OCI-LY7 (cell line): ENCODE results near the gene MRFAP1. TPM values are rescaled to one million over a fixed set of nuclear protein-coding genes. Genes with fewer than 3 reads are reported as not detected.

Experiments
- BruUV-seq: library from RNA; stranded (reverse); fragments of 400-500 nt; replicated peaks from 2 replicates; lab custom pipeline; 2021; lab: Mats Ljungman, UMichigan
- CTCF ChIA-PET: fragments of 300-600 bp; sonication (Branson Sonifier 250); formaldehyde crosslinking; loops from one replicate; lab custom pipeline; 2022; ENCODE audit warnings: antibody characterized with exemption; ENCODE audit not compliant: unreplicated experiment; lab: Charles Lee
- POLR2A ChIA-PET: fragments of 300-600 bp; sonication (Branson Sonifier 250); formaldehyde crosslinking; loops from one replicate; lab custom pipeline; 2022; ENCODE audit warnings: antibody characterized with exemption; lab: Charles Lee
- DNase-seq: peaks from one replicate; pipeline ENCODE4 v3.0.0-alpha.2; 2015; ENCODE audit warnings: low spot score
- H2AFZ ChIP-seq: fragments of 200-600 bp; sonication (generic), shearing (Covaris generic); 2 replicates; pipeline ENCODE4 v1.6.1; 2014; ENCODE audit warnings: mild to moderate bottlenecking, antibody characterized with exemption, low read length, moderate library complexity
- H3K27ac ChIP-seq: fragments of 200-600 bp; sonication (generic); 2 replicates; pipeline ENCODE4 v1.5.1; 2014; ENCODE audit warnings: mixed run types, low read depth, mild to moderate bottlenecking, moderate library complexity, low read length, inconsistent platforms; ENCODE audit not compliant: poor library complexity, severe bottlenecking
- H3K36me3 ChIP-seq: fragments of 200-600 bp; sonication (generic); 2 replicates; pipeline ENCODE4 v1.6.1; 2014; ENCODE audit warnings: mild to moderate bottlenecking, antibody characterized with exemption, low read length, moderate library complexity, mixed read lengths; ENCODE audit not compliant: insufficient read depth
- H3K4me1 ChIP-seq: fragments of 200-600 bp; sonication (generic); 2 replicates; pipeline ENCODE4 v1.5.1; 2014; ENCODE audit warnings: mild to moderate bottlenecking, low read length; ENCODE audit not compliant: insufficient read depth, poor library complexity, severe bottlenecking
- H3K4me2 ChIP-seq: fragments of 200-600 bp; sonication (generic); 2 replicates; pipeline ENCODE4 v1.6.1; 2014; ENCODE audit warnings: mild to moderate bottlenecking, low read length
- H3K4me3 ChIP-seq: fragments of 200-600 bp; sonication (generic); 2 replicates; pipeline ENCODE4 v1.5.1; 2014; ENCODE audit warnings: mild to moderate bottlenecking, low read depth, low read length; ENCODE audit not compliant: poor library complexity, severe bottlenecking
- H3K79me2 ChIP-seq: fragments of 200-600 bp; sonication (generic); 2 replicates; pipeline ENCODE4 v1.6.1; 2016; ENCODE audit warnings: low read depth, mild to moderate bottlenecking, low read length, moderate library complexity, mixed read lengths; ENCODE audit not compliant: insufficient read depth
- H3K9me2 ChIP-seq: fragments of 200-600 bp; sonication (generic); 2 replicates; pipeline ENCODE4 v1.6.1; 2016; ENCODE audit warnings: mild to moderate bottlenecking, low read length, mixed read lengths; ENCODE audit not compliant: insufficient read depth
- H3K9me3 ChIP-seq: fragments of 200-600 bp; sonication (generic); 2 replicates; pipeline ENCODE4 v1.6.1; 2014; ENCODE audit warnings: mild to moderate bottlenecking, mixed run types, low read length, mixed read lengths
- H4K20me1 ChIP-seq: fragments of 200-600 bp; sonication (generic); 2 replicates; pipeline ENCODE4 v1.6.1; 2014; ENCODE audit warnings: mild to moderate bottlenecking, antibody characterized with exemption, low read length, moderate library complexity, mixed read lengths; ENCODE audit not compliant: insufficient read depth
- EZH2phosphoT487 ChIP-seq: fragments of 200-600 bp; sonication (generic); IDR thresholded peaks from 2 replicates; pipeline ENCODE4 v1.6.1; 2018; ENCODE audit warnings: low read depth, borderline replicate concordance, mild to moderate bottlenecking, mixed run types, antibody characterized with exemption, low read length, moderate library complexity, mixed read lengths
- intact Hi-C: fragments of 100-400 bp; cut with micrococcal nuclease; formaldehyde crosslinking; loops from one replicate; pipeline ENCODE4 v1.10.0; 2022; ENCODE audit not compliant: unreplicated experiment
- total RNA-seq, 2 experiments: library from RNA; depleted of rRNA in 1 of 2; stranded (reverse); fragments of >200 nt in 1 of 2; shearing (Covaris generic) in 1 of 2; gene quantifications; 2 replicates each; pipeline ENCODE4 v1.2.3, GENCODE V29; 2014 to 2022
- TF ChIP-seq, protein P1 (sequence below): fragments of 200-600 bp; sonication (generic); conservative IDR thresholded peaks from 2 replicates; pipeline ENCODE4 v1.5.1; 2014; ENCODE audit warnings: mild to moderate bottlenecking, antibody characterized with exemption, low read length, moderate library complexity, mixed read lengths

MRFAP1 gene
- total RNA-seq, 2 experiments from 2014 or later = 90.8 to 224 TPM

DNA sequence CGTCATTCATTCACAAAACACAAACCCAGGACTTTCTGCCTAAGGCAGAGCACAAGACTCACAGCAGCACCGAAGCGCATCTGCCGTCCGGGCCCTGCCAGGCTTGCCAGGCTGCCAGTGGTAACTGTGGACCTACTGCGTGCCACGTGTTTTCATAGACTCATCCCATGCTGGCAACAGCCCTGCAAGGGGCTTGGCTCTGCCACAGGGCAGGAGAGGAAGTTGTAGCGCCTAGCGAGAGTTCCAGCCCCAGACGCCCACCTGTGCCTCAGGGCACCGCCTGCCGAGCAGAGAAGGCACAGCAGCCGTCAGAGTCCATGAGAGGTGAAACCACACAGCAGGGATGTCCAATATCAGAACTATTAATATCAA, 18.9 kb upstream of the MRFAP1 start:
- no peaks in the 10 kb centered on the region for H3K79me2 ChIP-seq
- no TSS peak for BruUV-seq
- POLR2A ChIA-PET = no interaction called here

DNA sequence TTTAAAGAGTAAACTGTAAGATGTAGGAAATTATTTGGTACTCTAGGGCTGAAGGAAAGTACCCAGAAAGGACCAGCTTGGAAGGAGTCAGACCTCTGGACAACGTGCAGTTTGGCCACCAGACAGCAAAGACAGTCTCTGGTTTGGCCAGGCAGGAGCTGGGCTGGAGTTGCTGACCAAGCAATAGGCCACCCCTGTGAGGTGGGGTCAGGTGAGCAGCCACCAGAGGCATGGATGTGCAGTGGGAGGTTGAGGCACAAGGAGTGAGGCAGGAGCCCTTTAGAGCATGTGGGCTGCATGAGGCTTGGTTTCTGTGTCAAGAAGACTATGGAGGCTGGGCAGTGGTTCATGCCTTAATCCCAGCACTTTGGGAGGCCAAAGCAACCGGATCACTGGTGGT, 17.7 kb upstream of the MRFAP1 start:
- TF ChIP-seq EZH2phosphoT487 = no peak
- TF ChIP-seq, protein P1, sequence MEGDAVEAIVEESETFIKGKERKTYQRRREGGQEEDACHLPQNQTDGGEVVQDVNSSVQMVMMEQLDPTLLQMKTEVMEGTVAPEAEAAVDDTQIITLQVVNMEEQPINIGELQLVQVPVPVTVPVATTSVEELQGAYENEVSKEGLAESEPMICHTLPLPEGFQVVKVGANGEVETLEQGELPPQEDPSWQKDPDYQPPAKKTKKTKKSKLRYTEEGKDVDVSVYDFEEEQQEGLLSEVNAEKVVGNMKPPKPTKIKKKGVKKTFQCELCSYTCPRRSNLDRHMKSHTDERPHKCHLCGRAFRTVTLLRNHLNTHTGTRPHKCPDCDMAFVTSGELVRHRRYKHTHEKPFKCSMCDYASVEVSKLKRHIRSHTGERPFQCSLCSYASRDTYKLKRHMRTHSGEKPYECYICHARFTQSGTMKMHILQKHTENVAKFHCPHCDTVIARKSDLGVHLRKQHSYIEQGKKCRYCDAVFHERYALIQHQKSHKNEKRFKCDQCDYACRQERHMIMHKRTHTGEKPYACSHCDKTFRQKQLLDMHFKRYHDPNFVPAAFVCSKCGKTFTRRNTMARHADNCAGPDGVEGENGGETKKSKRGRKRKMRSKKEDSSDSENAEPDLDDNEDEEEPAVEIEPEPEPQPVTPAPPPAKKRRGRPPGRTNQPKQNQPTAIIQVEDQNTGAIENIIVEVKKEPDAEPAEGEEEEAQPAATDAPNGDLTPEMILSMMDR = no peak
- Histone ChIP-seq H3K4me3 (no peak overlapping the region), H3K9me3 (no peaks in the 10 kb centered on the region), H3K27ac (no peak overlapping the region), H3K4me2 (no peak overlapping the region), H2AFZ (no peak overlapping the region), H3K79me2 (no peaks in the 10 kb centered on the region), H3K4me1 (no peaks in the 10 kb centered on the region), H4K20me1 (no peaks in the 10 kb centered on the region), H3K9me2 (no peaks in the 10 kb centered on the region), H3K36me3 (no peaks in the 10 kb centered on the region)
- intact Hi-C loops = no loop called here
- POLR2A ChIA-PET = interaction anchor here (0.7 kb wide), 1 partner anchor 369 kb away, joined by 3 read pairs; no protein-coding TSS in a partner anchor
- BruUV-seq = no TSS peak
- CTCF ChIA-PET = no interaction called here
- DNase-seq = no peak

More for the DNA sequence above, 18.9 kb upstream of the MRFAP1 start:
- Histone ChIP-seq H3K36me3 (peaks cover 7% of the 10 kb centered on the region), H3K4me3 (no peak overlapping the region), H3K9me2 (no peaks in the 10 kb centered on the region), H3K27ac (no peak overlapping the region), H3K4me1 (no peaks in the 10 kb centered on the region), H2AFZ (no peak overlapping the region), H3K4me2 (no peak overlapping the region), H3K9me3 (no peaks in the 10 kb centered on the region), H4K20me1 (no peaks in the 10 kb centered on the region)
- TF ChIP-seq EZH2phosphoT487 = no peak
- TF ChIP-seq, protein P1 = 0 out of 2 replicates have a peak, but pooled peaks have one; percentile 16
- CTCF ChIA-PET = no interaction called here
- DNase-seq = no peak
- intact Hi-C loops = no loop called here

DNA sequence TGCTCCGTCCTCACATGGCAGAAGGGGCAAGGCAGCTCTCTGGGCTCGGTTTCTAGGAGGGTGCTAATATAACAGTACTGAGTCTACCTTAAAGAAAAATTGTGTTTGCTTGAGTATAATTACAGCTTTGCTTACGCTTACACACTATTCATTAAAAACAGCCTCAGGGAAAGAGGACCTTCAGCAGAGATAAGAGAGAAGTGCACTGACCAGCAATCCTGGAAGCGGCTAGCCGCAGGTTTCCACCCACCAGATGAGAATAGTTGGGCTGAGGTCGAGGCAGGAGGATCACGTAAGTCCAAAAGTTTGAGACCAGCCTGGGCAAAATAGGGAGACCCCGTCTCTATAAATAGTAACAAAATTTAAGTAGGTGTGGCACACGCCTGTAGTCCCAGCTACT, 15.2 kb upstream of the MRFAP1 start:
- ChIA-PET POLR2A (interaction anchor here (0.8 kb wide), 1 partner anchor 15 kb away, joined by 5 read pairs; no protein-coding TSS in a partner anchor), CTCF (no interaction called here)
- no peak for DNase-seq
- Histone ChIP-seq H3K79me2 (no peaks in the 10 kb centered on the region), H3K9me2 (no peaks in the 10 kb centered on the region), H3K4me1 (no peaks in the 10 kb centered on the region), H4K20me1 (no peaks in the 10 kb centered on the region), H3K4me2 (no peak overlapping the region), H2AFZ (no peak overlapping the region), H3K36me3 (no peaks in the 10 kb centered on the region), H3K27ac (no peak overlapping the region), H3K9me3 (no peaks in the 10 kb centered on the region), H3K4me3 (no peak overlapping the region)
- no TSS peak for BruUV-seq
- TF ChIP-seq, protein P1 = no peak
- no peak for TF ChIP-seq EZH2phosphoT487
- intact Hi-C loops = no loop called here
